Cardiac muscle cell (in vitro differentiated cells and primary cell): ENCODE results near the gene ZNF525. TPM values are rescaled to one million over a fixed set of nuclear protein-coding genes. Genes with fewer than 3 reads are reported as not detected.

Experiments
- polyA plus RNA-seq: library from polyadenylated mRNA; unstranded; fragments of >200 nt; fragmentation: Nextera tagmentation; extraction: Ambion mirVana; gene quantifications from 2 replicates; pipeline ENCODE4 v1.2.1, GENCODE V29; 2016
- total RNA-seq: library from RNA; depleted of rRNA; stranded (reverse); fragments of >200 nt; gene quantifications from 2 replicates; pipeline ENCODE4 v1.2.3, GENCODE V29; 2016

ZNF525 gene
- total and polyA plus RNA-seq, 2 experiments from 2014 or later, result 3.9 to 7.1 TPM

Other genes with a start within 250 kb of the ZNF525 start
- gene ZNF415, start 232.8 kb upstream of the ZNF525 start, total RNA-seq, result 11.9 and 17.0 TPM in 2 replicates
- 11.8 and 22.9 TPM in 2 replicates for gene ZNF415, start 232.8 kb upstream of the ZNF525 start, polyA plus RNA-seq
- 2.9 and 5.8 TPM in 2 replicates for gene ZNF347, start 206.7 kb upstream of the ZNF525 start, total RNA-seq
- gene ZNF347, start 206.7 kb upstream of the ZNF525 start, polyA plus RNA-seq, result 1.9 and 5.8 TPM in 2 replicates
- 1.4 and 5.2 TPM in 2 replicates for gene ZNF665, start 172.3 kb upstream of the ZNF525 start, total RNA-seq
- 1.0 and 4.1 TPM in 2 replicates for gene ZNF665, start 172.3 kb upstream of the ZNF525 start, polyA plus RNA-seq
- 47.0 and 62.1 TPM in 2 replicates for gene ZNF677, start 110.8 kb upstream of the ZNF525 start, total RNA-seq
- 49.2 and 68.8 TPM in 2 replicates for gene ZNF677, start 110.8 kb upstream of the ZNF525 start, polyA plus RNA-seq
- gene VN1R2, start 107.4 kb upstream of the ZNF525 start, total RNA-seq, result not detected in 2 replicates
- 0.21 TPM in 1 of 2 replicates, not detected in the other for gene VN1R2, start 107.4 kb upstream of the ZNF525 start, polyA plus RNA-seq
- gene VN1R4, start 98.0 kb upstream of the ZNF525 start, total RNA-seq, result not detected in 2 replicates
- not detected in 2 replicates for gene VN1R4, start 98.0 kb upstream of the ZNF525 start, polyA plus RNA-seq
- 4.5 TPM in 2 replicates for gene ZNF845, start 32.0 kb upstream of the ZNF525 start, total RNA-seq
- gene ZNF845, start 32.0 kb upstream of the ZNF525 start, polyA plus RNA-seq, result 3.1 and 4.4 TPM in 2 replicates
- 12.3 and 25.1 TPM in 2 replicates for gene ZNF765, start 29.4 kb downstream of the ZNF525 start, total RNA-seq
- gene ZNF765, start 29.4 kb downstream of the ZNF525 start, polyA plus RNA-seq, result 6.4 and 14.1 TPM in 2 replicates
- 9.4 and 11.3 TPM in 2 replicates for gene ZNF761, start 66.3 kb downstream of the ZNF525 start, total RNA-seq
- gene ZNF761, start 66.3 kb downstream of the ZNF525 start, polyA plus RNA-seq, result 11.7 and 14.3 TPM in 2 replicates
- 1.9 and 3.5 TPM in 2 replicates for gene ZNF813, start 102.0 kb downstream of the ZNF525 start, total RNA-seq
- 2.7 and 3.3 TPM in 2 replicates for gene ZNF813, start 102.0 kb downstream of the ZNF525 start, polyA plus RNA-seq
- 11.4 and 22.1 TPM in 2 replicates for gene ZNF331, start 172.4 kb downstream of the ZNF525 start, total RNA-seq
- gene ZNF331, start 172.4 kb downstream of the ZNF525 start, polyA plus RNA-seq, result 11.0 and 28.2 TPM in 2 replicates